Measurements from ENCODE around the gene UNG.

- TF ChIP-seq CTCF (conservative IDR thresholded peaks at IDR 0.05; ENCODE audit: low read depth, low read length) (no peak), CEBPB (IDR thresholded peaks at IDR 0.05; ENCODE audit: low read depth, low read length) (no peak), POLR2A (IDR thresholded peaks at IDR 0.05; ENCODE audit: low read depth, low read length) (no peak), ELK1 (IDR thresholded peaks at IDR 0.05; ENCODE audit: borderline replicate concordance, low read depth, low read length) (no peak), MAFK (IDR thresholded peaks at IDR 0.05; ENCODE audit: low read depth, low read length) (no peak), SMC3 (IDR thresholded peaks at IDR 0.05; ENCODE audit: low read depth, low read length) (no peak), RFX5 (IDR thresholded peaks at IDR 0.05; ENCODE audit: low read depth, low read length) (no peak), BHLHE40 (IDR thresholded peaks at IDR 0.05; ENCODE audit: low read depth, low read length) (no peak)
Observed at GRCh38 chr12:109109746-109110350, 12.5 kb downstream of the UNG start.
